Measurements from ENCODE around the gene ZCCHC3.

Gene ZCCHC3

DNA sequence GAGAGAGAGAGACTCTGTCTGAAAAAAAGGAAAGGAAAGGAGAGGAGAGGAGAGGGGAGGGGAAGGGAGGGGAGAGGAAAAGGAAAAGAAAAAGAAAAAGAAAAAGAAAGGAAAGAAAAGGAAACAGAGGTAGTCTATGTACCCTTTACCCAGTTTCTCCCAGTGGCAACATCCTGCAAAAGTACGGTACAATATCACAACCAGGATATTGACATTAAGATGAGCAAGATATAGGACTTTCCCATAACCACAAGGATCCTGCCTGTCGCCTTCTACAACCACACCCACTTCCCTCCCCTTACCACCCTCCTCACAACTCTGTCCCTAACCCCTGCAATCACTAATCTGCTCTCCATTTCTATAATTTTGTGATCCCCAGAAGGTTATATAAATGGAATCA lies 10.9 kb upstream of the ZCCHC3 start:
- no peak for DNase-seq

DNA sequence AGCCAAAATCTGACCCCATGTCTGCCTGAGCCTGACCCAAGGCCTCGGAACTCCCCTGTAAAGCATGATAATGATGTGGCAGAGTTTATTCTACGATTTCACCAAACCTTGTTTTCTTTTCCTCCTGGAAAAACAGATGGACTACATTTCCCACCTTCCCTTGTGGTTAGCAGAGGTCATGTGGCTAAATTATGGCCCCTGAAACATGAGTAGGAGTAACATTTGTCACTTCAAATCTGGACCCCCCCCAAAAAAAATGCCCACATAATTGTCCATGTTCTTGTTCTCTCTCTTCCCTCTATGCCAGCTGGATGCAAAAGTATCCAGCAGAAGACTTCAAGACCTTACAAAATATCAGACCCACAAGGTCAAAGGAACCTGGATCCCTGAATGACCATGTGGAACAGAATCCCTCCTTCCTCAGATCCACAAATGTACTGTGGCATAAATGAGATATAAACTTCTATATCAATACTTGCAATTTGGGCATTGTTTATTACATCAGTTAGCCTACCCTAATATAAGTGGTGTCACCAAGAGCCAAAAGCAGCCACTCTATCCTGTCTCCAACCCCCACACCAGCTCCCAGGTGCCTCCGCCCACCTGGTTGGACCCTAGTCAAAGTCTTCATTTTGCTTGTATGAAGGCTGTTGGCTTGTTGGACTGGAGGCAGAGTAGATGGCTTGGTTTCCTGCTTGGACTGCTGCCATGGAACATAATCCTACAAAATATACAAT lies 8.2 kb upstream of the ZCCHC3 start:
- no peak for DNase-seq

DNA sequence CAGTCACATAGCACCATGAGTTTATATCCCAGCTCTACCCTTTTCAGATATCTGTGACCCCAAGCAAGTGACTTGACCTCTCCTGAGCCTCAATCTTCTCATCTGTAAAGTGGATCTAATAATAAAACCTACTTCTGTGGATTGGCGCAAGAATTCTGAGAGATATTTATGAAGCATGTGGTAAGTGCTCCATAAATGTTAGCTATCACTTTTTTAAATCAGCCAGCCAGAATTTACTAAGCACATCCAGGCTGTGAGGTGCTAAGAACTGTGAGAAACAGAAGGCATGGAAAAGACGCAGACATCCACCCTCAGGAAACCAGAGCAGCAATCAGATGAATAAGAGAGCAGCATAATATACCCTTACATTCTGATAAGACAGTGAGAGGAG lies 7.7 kb upstream of the ZCCHC3 start:
- DNase-seq: no peak

DNA sequence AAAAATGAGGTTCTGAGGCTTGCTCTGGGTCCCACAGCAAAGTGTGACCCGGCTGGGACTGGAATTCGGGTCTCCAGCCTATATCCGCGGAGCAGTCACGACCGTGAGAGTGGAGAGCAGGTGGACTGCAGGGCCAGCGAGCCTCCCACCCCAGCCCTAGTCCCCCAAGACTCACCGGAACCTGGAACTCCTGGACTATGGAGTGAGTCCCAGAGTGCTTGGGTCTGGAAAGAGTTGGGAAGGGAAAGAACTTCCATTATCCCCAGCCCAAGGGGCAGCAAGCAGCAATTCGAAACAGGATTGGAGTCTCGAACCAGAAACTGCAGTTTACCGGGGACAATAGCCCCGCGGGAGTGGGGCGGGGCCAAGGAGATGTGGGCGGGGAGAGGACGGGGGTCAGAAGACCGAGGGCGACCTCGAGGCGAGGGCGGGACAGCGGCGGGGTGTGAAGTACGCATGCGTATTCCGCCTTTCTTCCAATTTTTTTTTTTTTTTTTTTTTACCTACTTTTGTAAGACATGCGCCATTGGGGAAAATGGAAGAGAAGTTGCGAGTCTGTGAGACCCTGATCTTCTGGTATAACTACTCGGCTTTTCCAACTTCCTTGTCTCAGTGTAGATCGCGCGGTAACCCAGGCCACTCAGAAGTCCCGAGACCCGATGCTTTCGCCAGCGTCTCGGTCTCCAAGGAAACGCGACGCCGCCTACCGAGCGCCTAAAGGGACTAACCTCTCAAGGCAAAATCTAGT lies 7.1 kb upstream of the ZCCHC3 start, which contains the start of gene C20orf96:
Gene C20orf96, minus strand, starts transcription at position 667 of the 748 bp plus-strand sequence. Its CDS starts 140 bp downstream, at position 527.
- DNase-seq: peak in 1 of 2 experiments; percentile 28

DNA sequence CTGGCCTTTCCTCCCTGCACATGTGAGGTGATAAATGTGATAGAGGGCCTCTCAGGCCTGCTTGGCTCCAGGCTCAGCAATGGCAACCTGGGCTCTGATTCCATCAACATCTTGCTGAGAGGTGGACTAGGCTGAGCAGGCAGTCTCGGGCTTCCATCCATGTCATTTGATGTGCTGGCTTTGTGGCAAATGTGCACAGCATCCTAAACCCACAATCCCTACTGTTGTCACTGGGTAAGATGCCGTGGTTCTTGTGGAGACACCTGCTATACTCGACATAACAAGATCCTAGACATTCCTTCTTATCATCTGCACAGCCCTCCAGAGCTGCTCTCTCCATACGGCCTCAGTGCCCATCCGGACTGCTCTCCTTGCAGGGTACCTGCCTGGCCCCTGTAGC lies 2.8 kb upstream of the ZCCHC3 start:
- DNase-seq: no peak

DNA sequence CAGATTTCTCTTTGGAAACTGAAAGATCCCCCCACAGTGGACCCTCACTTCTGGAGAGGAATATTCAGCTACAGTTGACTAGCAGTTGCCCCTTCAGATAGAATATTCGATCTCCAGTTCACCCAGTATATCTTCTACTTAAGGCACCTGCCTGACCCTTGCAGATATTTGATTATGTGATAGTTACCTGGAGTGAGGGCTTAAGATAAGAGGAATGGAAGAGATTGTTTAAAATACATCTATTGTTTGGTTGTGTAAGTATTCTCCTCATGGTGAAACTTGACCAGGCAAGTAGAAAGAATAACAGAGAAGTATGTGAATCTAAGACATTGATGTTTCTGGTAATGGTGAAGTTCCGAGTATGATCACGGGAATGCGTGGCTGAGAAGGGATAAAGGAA lies 1.6 kb upstream of the ZCCHC3 start:
- DNase-seq: no peak

DNA sequence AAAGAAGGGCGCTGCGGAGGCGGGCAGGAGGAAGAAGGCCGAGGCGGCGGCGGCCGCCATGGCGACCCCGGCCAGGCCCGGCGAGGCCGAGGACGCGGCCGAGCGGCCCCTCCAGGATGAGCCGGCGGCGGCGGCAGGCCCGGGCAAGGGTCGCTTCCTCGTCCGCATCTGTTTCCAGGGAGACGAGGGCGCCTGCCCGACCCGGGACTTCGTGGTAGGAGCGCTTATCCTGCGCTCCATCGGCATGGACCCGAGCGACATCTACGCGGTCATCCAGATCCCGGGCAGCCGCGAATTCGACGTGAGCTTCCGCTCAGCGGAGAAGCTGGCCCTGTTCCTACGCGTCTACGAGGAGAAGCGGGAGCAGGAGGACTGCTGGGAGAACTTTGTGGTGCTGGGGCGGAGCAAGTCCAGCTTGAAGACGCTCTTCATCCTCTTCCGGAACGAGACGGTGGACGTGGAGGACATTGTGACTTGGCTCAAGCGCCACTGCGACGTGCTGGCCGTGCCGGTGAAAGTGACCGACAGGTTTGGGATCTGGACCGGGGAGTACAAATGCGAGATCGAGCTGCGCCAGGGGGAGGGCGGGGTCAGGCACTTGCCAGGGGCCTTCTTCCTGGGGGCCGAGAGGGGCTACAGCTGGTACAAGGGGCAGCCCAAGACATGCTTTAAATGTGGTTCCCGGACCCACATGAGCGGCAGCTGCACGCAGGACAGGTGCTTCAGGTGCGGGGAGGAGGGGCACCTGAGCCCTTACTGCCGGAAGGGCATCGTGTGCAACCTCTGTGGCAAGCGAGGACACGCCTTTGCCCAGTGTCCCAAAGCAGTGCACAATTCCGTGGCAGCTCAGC lies 780 bp downstream of the ZCCHC3 start:
- no peak for DNase-seq

DNA sequence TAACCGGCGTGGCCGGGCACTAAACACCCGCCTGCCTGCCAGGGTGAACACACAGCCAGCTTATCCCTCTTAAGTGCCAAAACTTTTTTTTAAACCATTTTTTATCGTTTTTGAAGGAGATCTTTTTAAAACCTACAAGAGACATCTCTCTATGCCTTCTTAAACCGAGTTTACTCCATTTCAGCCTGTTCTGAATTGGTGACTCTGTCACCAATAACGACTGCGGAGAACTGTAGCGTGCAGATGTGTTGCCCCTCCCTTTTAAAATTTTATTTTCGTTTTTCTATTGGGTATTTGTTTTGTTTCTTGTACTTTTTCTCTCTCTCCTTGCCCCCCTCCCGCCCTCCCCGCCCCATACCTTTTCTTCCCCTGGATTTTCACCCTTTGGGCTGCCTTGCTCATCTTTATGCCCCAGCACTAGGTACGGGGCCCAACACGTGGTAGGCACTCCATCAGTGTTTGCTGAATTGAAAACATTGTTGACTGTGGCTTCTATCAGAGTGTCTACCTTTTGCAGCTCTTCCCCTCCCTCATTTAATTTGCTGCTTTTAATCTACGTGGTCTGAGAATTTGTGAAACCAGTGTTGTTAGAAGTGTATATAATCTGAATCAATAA lies 1.5 kb downstream of the ZCCHC3 start:
- no peak for DNase-seq

DNA sequence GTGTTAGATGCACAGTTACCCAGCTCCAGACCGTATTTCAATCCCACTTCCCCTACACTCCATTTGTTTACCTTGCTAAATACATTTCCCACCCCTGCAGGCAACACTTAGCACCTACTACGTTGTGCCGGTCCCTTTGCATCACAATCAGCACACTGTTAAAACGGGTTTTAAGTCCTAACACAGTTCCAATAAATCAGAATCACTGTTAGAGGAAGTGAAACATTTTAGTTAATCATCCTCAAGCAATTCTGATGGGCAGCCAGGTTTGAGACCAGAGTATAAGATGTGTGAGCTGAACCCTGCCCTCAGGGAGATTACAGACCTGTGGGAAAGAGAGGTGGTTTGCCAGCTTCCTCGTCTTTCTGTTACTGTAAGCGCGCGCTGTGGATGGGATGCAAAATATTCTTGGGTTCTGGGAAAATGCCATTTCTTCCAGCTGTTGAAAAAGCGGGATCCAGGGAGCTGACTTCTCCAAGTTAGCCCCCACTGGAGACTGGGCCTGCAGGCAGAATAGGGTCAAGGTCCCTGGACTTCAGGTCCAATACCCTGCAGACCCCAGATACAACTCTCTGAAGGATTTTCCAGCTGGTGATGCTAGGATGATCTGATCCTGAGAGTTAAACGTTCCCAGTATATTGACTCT lies 3.1 kb downstream of the ZCCHC3 start:
- DNase-seq: no peak

DNA sequence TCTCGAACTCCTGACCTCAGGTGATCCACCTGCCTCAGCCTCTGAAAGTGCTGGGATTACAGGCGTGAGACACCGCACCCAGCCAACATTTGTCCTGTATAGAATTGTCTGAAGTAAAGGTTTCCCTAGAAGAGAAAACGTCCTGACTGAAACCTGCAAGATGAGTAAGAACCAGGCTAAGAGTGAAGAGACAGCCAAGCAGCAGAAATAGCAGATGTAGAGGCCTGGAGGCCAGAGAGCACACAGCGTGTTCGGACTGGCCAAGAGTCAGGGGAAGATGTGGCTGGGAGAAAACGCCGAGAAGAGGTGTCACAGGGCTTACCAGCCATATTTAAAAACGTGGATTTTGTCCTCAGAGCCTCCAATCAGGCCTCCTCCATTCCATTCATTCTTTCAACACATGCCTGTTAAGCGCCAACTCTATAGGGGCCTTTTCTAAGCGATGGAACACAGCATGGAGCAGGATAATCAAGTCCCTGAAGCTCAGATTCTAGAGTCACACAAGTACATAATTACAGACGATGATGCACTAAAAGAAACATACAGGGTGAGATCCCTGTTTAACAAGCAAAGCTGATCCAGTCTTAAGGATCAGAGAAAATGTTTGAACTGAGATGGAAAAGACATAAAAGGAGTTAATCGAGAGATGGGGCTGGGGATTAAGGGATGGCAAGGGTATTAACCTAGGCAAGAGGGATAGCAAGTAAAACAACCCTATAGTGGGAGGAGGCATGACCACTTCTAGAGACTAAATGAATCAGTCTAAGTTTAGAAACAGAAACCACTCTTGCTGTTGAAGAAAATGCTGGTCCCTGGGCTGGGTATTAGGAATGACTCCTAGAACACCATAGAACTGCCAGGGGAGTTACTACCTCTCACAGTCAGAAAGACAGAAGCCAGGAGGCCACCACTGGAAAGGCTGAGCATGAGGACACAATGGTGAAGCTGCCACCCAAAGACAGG lies 4.8 kb downstream of the ZCCHC3 start:
- no peak for DNase-seq

DNA sequence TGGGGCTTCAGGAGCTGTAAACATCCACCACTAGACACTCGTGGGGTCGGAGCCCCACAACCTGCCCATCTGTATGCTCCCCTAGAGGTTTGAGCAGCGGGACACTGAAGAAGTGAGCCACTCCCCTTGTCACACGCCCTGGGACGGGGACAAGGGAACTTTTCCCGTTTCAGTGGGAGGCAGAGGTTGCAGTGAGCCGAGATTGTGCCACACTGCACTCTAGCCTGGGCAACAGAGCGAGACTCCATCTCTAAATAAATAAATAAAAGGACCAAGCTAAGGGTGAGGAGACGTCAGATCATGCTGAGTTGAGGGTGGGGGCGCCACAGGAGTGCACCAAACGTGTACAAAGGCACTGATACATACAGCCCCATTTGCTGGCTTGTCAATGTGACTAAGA lies 8.4 kb downstream of the ZCCHC3 start:
- DNase-seq: no peak

DNA sequence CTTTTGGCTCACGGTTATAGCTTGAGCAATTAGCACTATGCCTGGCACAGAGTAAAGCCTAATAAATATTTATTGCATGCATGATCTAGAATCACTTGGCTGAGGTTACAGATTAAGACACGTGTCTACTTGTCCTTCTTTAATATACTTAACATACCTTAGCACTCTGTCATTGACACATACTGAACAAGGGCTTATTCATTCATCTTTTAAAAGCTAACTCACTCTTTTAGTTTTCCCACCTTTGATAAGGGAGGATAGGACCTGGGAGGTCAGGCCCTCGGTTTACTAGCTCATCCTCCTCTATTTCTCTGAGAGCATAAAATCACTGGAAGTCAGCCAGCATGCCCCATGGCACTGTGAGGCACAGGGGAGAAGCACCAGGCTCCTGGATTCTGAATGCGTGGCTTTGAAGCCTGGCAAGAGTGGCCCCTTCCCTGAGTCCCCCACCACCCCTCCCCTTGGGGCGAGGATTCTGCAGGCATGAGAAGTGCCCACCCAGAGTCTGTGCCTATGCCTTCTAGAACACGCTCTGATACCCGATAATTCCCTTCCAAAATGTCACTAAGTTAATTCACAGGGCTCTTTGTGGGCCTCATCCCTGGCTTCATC lies 11.2 kb downstream of the ZCCHC3 start:
- no peak for DNase-seq

DNA sequence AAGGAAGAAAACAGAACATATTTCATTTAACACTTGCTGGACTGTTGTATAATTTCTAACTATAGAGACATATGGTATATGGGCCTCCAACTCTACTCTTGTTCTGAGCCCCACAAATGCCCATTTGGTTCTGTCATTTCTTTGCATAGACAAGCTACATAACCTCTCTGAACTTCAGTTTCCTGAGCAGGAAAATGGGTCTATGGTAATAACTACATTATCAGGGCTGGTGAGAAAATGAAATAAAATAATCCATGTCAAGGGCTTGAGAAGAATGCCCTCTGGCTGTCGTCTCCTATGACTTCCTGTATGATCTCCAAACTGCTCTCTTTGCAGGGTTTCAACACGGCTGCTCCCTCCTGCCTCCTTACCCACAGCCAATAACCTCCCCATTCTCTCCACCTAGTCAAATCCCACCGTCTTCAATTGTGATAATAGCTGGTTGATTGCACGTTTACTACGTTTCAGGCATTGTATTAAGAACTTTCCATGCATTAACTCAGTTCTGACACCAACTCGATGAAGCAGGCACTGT lies 12.0 kb downstream of the ZCCHC3 start:
- no peak for DNase-seq

DNA sequence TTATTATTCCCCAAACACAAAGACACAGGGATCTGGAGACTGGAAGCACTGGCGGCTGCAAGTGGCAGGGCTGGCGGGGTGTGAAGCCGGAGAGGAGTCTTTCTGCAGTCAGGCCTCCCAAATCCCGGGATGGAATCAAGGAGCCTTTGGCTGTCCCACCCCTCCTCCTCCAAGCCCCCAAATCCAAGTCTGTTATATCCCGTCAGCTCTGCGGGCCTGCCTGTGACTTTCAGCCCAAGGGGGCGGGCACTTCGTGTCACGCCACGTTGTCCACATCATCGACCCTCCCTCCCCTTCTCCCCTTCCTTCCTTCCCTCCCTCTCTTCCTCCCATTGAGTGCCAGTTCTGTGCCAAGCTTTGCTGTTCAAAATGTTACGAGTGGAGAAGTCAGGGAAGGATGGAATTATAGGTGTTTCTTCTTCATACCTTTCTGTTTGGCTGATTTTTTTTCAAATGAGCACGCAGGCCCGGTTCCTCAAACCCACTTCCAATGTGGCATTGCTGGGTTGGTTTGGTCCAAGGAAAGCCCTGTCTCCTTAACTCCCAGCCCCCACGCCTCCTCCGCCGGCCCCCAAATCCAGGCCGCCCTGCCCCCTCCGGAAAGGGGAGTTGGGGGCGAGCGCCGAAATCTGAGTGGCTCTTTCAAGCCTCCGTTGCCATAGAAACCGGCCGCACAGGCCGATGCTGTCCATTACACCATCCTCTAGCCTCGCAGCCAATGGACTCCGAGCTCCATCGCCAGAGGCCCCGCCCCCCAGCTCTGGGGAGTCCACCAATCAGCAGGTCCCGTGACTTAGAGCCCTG lies 12.7 kb downstream of the ZCCHC3 start:
- DNase-seq: peak; percentile 97 to 98

DNA sequence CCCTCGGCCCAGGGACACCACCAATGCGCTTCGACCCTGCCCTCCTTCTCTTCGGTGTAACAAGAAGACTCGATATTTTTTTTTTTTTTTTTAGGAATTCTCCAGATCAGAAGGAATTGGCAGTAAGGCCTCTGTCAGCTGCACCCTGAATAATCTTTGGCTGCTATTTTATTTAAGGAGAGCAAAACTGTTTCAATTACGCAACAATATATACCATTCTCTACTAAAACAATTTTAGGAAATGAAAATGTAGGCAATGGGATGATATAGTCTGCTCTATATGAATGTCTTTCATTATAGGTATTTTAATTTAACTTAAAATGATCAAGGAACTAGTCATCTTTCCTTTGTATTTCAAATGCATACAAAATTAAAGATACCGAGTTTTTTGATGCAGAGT lies 13.3 kb downstream of the ZCCHC3 start:
- DNase-seq: no peak

DNA sequence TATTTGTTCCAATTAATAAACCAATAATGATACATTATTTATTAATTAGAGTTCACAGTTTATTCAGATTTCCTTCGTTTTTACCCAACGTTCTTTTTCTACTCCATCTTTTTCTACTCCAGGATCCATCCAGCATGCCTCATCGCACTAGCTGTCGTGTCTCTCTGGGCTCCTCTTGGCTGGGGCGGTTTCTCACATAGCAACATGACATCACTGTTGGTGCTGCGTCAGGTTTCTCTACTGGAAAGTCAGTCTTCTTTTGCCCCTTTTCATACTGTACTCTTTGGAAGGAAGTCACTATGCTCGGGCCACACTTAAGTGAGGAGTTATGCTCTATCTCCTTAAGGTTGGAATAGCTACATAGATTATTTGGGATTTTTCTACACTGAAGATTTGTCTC lies 14.2 kb downstream of the ZCCHC3 start:
- DNase-seq: no peak

DNA sequence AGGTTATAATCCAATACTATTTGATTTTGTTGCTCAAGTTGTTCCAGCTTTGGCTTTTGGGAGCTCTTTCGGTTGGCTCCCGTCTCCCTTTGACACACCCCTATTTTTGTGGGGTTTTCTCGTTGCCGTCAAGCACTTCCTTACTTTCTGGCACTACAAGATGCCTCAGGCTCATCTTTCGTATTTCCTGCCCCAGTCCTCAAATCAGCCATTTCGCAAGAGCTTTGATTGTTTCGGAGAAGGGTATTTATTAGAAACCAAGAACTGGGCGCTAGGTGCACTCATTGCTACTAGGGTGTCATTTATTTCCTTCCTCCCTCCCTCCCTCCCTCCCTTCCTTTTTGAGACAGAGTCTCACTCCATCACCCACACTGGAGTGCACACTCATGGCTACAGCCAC lies 14.7 kb downstream of the ZCCHC3 start:
- DNase-seq: no peak

DNA sequence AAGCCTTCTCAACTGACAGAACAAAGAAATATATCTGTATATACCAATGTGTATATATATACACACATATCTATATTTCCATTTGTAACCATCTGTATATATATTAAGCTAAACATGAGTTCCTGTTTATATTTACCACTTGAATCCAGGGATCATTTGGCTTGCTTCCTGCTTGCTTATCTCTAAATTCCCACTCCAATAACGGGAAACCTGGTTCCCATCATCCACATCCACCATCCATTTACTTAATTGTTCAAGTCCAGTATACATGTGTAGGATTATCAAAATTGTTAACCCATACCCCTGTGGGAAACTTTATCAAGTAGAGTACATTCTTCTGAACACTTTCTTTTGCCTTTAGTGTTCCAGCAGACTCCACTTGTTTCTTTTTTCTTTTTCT lies 15.5 kb downstream of the ZCCHC3 start:
- DNase-seq: no peak

DNA sequence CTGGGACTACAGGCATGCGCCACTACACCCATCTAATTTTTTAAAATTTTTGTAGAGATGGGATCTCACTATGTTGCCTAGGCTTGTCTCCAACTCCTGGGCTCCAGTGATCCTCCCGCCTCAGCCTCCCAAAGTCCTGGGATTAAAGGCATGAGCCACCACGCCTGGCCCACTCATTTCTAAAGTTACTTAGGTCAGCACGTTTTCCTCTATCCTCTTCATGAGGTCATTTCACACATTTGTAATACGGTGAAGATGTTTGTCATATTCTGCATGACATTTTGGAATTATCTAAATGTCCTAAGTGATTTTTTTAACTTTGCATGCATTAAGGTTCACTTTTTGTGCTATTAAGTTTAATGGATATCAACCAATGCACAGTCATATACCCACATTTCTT lies 16.0 kb downstream of the ZCCHC3 start:
- no peak for DNase-seq

DNA sequence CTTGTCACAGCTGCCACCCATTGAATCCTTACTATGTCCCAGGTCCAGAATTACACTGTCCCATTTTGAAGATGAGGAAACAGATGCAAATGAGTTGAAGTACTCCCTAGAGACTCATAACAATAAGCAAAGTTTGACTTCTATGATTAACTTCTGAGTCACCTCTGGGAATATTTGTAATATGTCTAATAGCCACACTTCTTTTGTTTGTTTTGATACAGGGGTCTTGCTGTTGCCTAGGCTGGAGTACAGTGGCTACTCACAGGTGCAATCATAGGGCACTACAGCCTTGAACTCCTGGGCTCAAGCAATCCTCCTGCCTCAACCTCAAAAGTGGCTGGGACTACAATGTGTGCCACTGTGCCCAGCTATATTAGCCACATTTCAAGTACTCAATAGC lies 16.6 kb downstream of the ZCCHC3 start:
- no peak for DNase-seq
